Measurements from ENCODE around the gene ECHDC1.

Gene ECHDC1

GRCh38 chr6:127297502-127298070, 45.8 kb downstream of the ECHDC1 start:
- Histone ChIP-seq H3K9me3 (ENCODE audit: low read length) (peaks cover 2% of the 10 kb centered on the region; the same call in 1 of the 2 replicates), H3K36me3 (ENCODE audit: insufficient read depth, low read length) (peaks cover 41% of the 10 kb centered on the region), H3F3A (ENCODE audit: insufficient read depth, low read length) (no peaks in the 10 kb centered on the region), H3K9ac (ENCODE audit: low read length) (no peak overlapping the region), H3K4me2 (ENCODE audit: low read length) (no peak overlapping the region), H4K20me1 (ENCODE audit: insufficient read depth, low read length) (no peaks in the 10 kb centered on the region), H3K4me1 (ENCODE audit: insufficient read depth, low read length, severe bottlenecking) (no peaks in the 10 kb centered on the region), H3K27me3 (ENCODE audit: insufficient read depth, low read length) (no peaks in the 10 kb centered on the region), H3K9me2 (ENCODE audit: low read depth, low read length) (no peaks in the 10 kb centered on the region), H3K27ac (ENCODE audit: low read depth, low read length, poor library complexity, severe bottlenecking) (no peak overlapping the region), H3K4me3 (ENCODE audit: low read depth, low read length, poor library complexity, severe bottlenecking) (no peak overlapping the region), H3K79me2 (ENCODE audit: insufficient read depth, low read length) (no peaks in the 10 kb centered on the region), H2AFZ (ENCODE audit: low read length) (no peak overlapping the region)
- TF ChIP-seq, protein P1, sequence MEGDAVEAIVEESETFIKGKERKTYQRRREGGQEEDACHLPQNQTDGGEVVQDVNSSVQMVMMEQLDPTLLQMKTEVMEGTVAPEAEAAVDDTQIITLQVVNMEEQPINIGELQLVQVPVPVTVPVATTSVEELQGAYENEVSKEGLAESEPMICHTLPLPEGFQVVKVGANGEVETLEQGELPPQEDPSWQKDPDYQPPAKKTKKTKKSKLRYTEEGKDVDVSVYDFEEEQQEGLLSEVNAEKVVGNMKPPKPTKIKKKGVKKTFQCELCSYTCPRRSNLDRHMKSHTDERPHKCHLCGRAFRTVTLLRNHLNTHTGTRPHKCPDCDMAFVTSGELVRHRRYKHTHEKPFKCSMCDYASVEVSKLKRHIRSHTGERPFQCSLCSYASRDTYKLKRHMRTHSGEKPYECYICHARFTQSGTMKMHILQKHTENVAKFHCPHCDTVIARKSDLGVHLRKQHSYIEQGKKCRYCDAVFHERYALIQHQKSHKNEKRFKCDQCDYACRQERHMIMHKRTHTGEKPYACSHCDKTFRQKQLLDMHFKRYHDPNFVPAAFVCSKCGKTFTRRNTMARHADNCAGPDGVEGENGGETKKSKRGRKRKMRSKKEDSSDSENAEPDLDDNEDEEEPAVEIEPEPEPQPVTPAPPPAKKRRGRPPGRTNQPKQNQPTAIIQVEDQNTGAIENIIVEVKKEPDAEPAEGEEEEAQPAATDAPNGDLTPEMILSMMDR (IDR thresholded peaks at IDR 0.05; ENCODE audit: low read length): no peak
- TF ChIP-seq EZH2 (IDR thresholded peaks at IDR 0.05; ENCODE audit: borderline replicate concordance, low read length): no peak

- Histone ChIP-seq H3K9ac (ENCODE audit: low read length) (no peak overlapping the region), H3K79me2 (ENCODE audit: insufficient read depth, low read length) (no peaks in the 10 kb centered on the region), H3K9me3 (ENCODE audit: low read length) (no peaks in the 10 kb centered on the region), H3K27ac (ENCODE audit: low read depth, low read length, poor library complexity, severe bottlenecking) (no peak overlapping the region), H3K4me1 (ENCODE audit: insufficient read depth, low read length, severe bottlenecking) (peaks cover 3% of the 10 kb centered on the region), H2AFZ (ENCODE audit: low read length) (no peak overlapping the region), H4K20me1 (ENCODE audit: insufficient read depth, low read length) (no peaks in the 10 kb centered on the region), H3K27me3 (ENCODE audit: insufficient read depth, low read length) (no peaks in the 10 kb centered on the region), H3K4me2 (ENCODE audit: low read length) (no peak overlapping the region), H3K9me2 (ENCODE audit: low read depth, low read length) (no peaks in the 10 kb centered on the region), H3K4me3 (ENCODE audit: low read depth, low read length, poor library complexity, severe bottlenecking) (no peak overlapping the region), H3K36me3 (ENCODE audit: insufficient read depth, low read length) (peaks cover 53% of the 10 kb centered on the region), H3F3A (ENCODE audit: insufficient read depth, low read length) (no peaks in the 10 kb centered on the region)
- no peak for TF ChIP-seq EZH2 (IDR thresholded peaks at IDR 0.05; ENCODE audit: borderline replicate concordance, low read length)
- TF ChIP-seq, protein P1 (IDR thresholded peaks at IDR 0.05; ENCODE audit: low read length): no peak
Measured at GRCh38 chr6:127291495-127291894, 51.9 kb downstream of the ECHDC1 start.

DNA sequence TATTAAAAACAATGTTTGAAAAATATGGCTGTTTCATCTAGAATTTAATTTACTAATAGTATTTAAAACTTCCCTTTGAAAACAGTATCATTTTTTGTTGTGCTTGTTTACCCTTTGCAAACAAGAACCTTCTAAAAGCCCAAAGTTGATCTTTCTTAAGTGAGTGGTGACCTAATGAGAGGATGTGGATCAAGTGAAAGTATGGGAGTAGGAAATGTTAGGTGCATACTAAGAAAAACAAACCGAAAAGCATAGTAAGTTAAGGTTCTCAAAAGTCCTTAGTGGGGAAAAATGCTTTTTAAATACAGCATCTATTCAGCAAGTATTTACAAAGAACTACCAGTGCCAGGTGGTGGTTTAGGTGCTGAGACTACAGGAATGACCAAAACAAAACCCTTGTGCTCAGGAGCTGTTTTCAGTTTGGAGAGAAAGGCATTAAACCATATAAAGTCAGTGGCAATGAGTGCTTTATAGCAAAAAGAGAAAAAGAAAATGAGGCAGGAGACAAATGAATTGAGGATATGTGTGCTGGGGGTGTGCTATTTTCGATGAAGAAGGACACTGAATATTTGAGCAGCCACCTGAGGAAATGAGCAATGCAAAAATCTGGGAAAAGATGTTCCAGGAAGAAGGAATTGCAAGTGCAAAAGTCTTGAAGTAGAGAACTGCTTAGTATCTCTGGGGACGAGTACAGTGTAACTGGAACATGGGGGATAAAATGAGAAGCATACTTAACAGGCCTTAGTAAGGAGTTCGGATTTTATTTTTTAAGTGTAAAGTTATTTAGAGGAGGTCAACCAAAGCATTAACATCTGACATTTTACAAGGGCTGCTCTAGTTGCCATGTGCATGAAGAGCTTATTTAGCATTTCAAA, 52.8 kb downstream of the ECHDC1 start:
- no peaks in the 10 kb centered on the region for H3K9me3 ChIP-seq (ENCODE audit: low read length)
- H3K27me3 ChIP-seq (ENCODE audit: insufficient read depth, low read length): no peaks in the 10 kb centered on the region
- no peaks in the 10 kb centered on the region for H3K9me2 ChIP-seq (ENCODE audit: low read depth, low read length)
- no peaks in the 10 kb centered on the region for H3F3A ChIP-seq (ENCODE audit: insufficient read depth, low read length)
- H4K20me1 ChIP-seq (ENCODE audit: insufficient read depth, low read length): no peaks in the 10 kb centered on the region
- H3K79me2 ChIP-seq (ENCODE audit: insufficient read depth, low read length): no peaks in the 10 kb centered on the region
- peaks cover 3% of the 10 kb centered on the region for H3K4me1 ChIP-seq (ENCODE audit: insufficient read depth, low read length, severe bottlenecking)
- no peak overlapping the region for H3K4me3 ChIP-seq (ENCODE audit: low read depth, low read length, poor library complexity, severe bottlenecking)
- no peak overlapping the region for H3K9ac ChIP-seq (ENCODE audit: low read length)
- H3K4me2 ChIP-seq (ENCODE audit: low read length): no peak overlapping the region
- TF ChIP-seq, protein P1 (IDR thresholded peaks at IDR 0.05; ENCODE audit: low read length): no peak
- TF ChIP-seq EZH2 (IDR thresholded peaks at IDR 0.05; ENCODE audit: borderline replicate concordance, low read length): no peak
- peaks cover 53% of the 10 kb centered on the region for H3K36me3 ChIP-seq (ENCODE audit: insufficient read depth, low read length)
- no peak overlapping the region for H3K27ac ChIP-seq (ENCODE audit: low read depth, low read length, poor library complexity, severe bottlenecking)
- no peak overlapping the region for H2AFZ ChIP-seq (ENCODE audit: low read length)

Data from OCI-LY1 (cell line).